Glomerular visceral epithelial cell (primary cell): ENCODE results near the gene OLIG1.

ENCODE experiments used
- DNase-seq: peaks from one replicate; pipeline ENCODE4 v3.0.0-alpha.2; 2016; ENCODE audit errors: extremely low spot score

The OLIG1 gene

DNA sequence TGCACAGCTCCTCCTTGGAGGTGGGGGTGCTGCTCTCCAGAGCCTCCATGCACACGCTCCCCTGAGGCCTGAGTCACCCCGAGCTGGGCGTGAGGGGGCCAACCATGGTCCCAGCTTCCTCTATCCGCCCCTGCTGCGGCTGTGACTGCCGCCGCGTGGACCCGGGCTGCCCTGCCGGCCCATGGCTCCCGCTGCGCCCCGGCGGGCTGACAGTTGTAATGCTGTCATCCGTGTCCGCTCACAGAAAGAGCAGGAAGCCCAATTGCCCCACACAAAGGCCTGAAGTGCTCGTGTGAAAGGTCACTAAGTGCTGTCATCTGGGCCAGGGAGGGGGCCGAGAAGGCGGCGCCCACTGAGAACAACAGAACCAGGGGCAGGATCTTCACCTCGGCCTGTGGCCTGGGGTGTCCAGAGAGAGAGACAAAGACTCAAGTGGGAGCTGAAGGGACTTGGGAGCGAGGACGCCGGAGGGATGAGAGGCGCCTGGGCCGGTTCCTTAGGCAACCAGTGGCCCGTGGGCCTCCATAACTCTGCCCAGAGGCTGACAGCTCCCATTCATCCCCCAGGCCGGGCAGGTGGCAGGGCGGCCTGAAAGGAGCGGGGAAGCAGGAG, 31.5 kb downstream of the OLIG1 start:
- DNase-seq = peak; percentile 9

DNA sequence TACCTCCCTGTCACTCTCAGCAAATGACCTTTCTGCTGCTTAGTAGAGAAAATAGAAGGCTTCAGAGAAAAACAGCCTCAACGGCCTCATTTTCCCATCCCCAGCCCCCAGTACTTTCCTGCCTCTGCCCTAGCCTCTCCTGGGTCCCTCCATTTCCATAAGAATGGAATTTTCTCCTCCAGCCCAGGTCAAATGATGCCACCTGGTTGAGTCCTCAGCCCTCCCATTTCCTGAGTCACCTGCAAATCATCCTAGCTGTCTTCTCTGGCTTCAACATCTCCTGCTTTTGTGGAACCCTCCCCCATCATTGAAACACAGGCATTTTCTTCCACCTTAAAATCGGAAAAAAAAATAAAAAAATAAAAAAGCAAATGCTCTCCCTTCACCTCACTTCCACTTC, 35.1 kb downstream of the OLIG1 start:
- no peak for DNase-seq

DNA sequence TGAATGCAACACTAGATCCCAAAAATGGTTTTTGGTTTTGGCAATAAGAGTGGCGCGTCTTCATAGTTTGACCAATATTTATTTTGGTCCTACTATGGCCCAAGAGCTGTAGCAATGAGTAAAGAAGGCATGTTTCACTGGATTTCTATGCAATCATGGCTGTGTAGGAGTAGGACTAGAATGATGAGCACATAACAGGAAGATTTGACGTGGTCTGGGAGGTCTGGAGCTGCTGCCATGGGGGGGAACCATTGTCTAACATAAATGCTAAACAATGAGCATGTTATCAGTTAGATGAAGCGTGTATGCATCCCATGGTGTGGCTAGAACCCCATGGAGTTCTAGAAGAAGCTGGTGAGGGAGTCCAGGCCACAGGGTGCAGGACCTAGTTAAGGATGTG, 38.3 kb downstream of the OLIG1 start:
- DNase-seq = no peak

DNA sequence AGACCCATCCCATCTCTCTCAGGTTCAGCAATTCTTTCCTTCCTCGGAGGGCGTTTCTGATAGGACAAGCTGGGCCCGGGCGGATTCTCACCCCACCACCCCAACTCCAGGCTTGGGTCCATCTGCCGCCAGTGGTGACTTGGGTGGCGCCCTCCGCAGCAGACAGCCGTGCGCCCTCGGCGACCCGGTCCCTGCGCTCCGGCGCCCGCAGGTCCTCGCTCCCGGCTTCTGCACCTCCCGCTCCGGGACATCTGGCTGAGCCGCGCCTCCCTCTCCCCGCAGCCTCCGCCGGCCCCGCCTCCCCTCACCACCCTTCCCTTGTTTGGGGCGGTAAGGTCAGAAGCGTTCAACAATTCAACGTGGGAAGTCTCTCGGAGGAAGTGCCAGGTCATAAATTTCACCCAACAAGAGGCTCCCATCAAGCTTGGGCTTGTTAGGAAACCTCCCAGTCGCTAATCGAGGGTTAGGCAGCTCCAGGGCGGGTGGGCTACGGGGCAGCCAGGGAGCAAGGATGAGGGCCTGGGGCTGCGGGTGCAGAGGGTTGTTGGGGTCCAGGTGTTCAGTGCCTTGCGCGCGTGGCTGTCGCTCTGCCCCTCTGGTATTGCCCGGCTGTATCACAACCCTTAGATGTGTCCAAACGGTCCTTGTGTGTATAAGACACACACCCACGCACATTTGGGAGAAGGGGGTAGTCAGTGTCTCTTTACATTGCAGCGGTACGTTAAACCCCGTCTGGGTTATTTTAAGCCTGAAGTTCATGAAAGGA, 39.8 kb downstream of the OLIG1 start:
- no peak for DNase-seq

DNA sequence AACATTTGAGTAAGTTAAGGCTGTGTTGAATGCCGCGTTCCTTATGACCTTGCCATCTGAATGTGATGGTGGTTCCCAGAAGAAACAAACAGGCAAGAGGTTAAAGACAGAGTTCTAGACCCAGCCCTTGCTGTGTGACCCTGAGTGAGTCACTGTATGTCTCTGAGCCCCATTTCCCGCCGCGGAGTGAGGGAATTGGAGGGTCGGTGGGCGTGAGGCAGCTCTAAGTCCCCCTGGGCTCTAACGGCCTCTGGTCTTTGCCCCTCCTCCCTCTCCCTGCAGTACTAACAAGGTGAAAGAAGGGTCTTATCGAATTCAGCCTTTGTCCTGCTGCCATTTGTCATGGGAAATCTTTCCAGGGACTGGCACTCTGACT, 40.4 kb downstream of the OLIG1 start:
- DNase-seq = no peak

DNA sequence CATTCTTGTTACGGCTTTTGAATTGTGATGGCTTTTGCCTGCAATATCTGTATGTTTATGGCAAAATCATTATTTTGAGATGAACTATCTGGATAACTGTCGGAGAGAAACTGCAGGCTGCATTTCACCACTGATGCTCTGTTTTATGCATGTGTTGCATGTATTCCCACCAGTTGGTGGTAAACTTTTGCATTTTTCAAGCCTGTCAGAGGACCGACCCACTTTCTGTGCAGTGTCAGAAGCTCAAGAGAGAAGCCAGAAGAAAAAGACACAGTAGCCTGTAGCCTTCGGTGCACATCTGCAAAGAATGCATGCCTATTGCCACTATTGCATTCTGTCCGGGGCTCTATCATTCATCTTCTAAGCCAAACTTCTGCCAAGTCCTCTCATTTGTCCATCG, 41.6 kb downstream of the OLIG1 start:
- no peak for DNase-seq

GRCh38 chr21:33112151-33112550, 42.2 kb downstream of the OLIG1 start:
- no peak for DNase-seq

- DNase-seq = no peak
Observed at GRCh38 chr21:33112681-33113080, 42.7 kb downstream of the OLIG1 start.

GRCh38 chr21:33113131-33113530, 43.2 kb downstream of the OLIG1 start:
- no peak for DNase-seq

GRCh38 chr21:33114276-33114675, 44.3 kb downstream of the OLIG1 start:
- no peak for DNase-seq

GRCh38 chr21:33115631-33116510, 45.9 kb downstream of the OLIG1 start:
- no peak for DNase-seq

GRCh38 chr21:33116676-33117075, 46.7 kb downstream of the OLIG1 start:
- no peak for DNase-seq

GRCh38 chr21:33117101-33117888, 47.4 kb downstream of the OLIG1 start:
- no peak for DNase-seq
